CD4-positive, alpha-beta T cell (primary cell): ENCODE data around the gene PCNA. TPM values are rescaled to one million over a fixed set of nuclear protein-coding genes. Genes with fewer than 3 reads are reported as not detected.

Experiments
- ATAC-seq: fragments of 200-7000 bp; cut with Tn5 transposase; one replicate; pipeline ENCODE4 v1.10.0; 2022; ENCODE audit warnings: mild to moderate bottlenecking; ENCODE audit not compliant: poor library complexity
- CTCF ChIA-PET: fragments of 350-600 bp; sonication (Branson Sonifier 250); formaldehyde crosslinking; loops from one replicate; lab custom pipeline; 2021; ENCODE audit warnings: antibody characterized with exemption, inconsistent platforms; lab: Charles Lee
- POLR2A ChIA-PET: fragments of 350-600 bp; sonication (Branson Sonifier 250); formaldehyde crosslinking; loops from one replicate; lab custom pipeline; 2021; ENCODE audit warnings: antibody characterized with exemption, inconsistent platforms; lab: Charles Lee
- DNase-seq, 14 experiments: peaks; one replicate each; pipeline ENCODE4 v3.0.0-alpha.2; 2013 to 2020; ENCODE audit warnings: mixed read lengths in 2 of 14
- H3K27ac ChIP-seq, 2 donors: one replicate each; pipeline versions ENCODE4 v1.5.1 to v1.7.0; 2013; ENCODE audit warnings: low read length in 2 of 2, low read depth in 1 of 2, mild to moderate bottlenecking in 1 of 2
- H3K27me3 ChIP-seq, 2 experiments: 1 replicate in 1 of 2; 2 replicates in 1 of 2; pipeline versions ENCODE4 v1.6.1 to v1.7.0; 2013; ENCODE audit warnings: low read length in 2 of 2, control low read depth in 1 of 2, mild to moderate bottlenecking in 1 of 2, moderate library complexity in 1 of 2; ENCODE audit not compliant: insufficient read depth in 2 of 2, control insufficient read depth in 1 of 2
- H3K36me3 ChIP-seq: one replicate; pipeline ENCODE4 v1.6.1; 2013; ENCODE audit warnings: low read length, control low read depth; ENCODE audit not compliant: insufficient read depth
- H3K4me1 ChIP-seq: one replicate; pipeline ENCODE4 v1.6.1; 2013; ENCODE audit warnings: low read length, control low read depth; ENCODE audit not compliant: insufficient read depth
- H3K4me3 ChIP-seq: one replicate; pipeline ENCODE4 v1.5.1; 2013; ENCODE audit warnings: mild to moderate bottlenecking, low read length, moderate library complexity
- H3K9me3 ChIP-seq, 2 experiments: 1 replicate in 1 of 2; 2 replicates in 1 of 2; pipeline versions ENCODE4 v1.6.1 to v1.7.0; 2013; ENCODE audit warnings: low read length in 2 of 2, mild to moderate bottlenecking in 2 of 2, control low read depth in 1 of 2, moderate library complexity in 1 of 2; ENCODE audit not compliant: control insufficient read depth in 1 of 2, insufficient read depth in 1 of 2
- H3K27ac Mint-ChIP-seq: one replicate; pipeline ENCODE4 v1.8.0; 2020; ENCODE audit warnings: mixed read lengths
- H3K27me3 Mint-ChIP-seq: one replicate; pipeline ENCODE4 v1.8.0; 2021; ENCODE audit warnings: mixed read lengths
- H3K36me3 Mint-ChIP-seq: one replicate; pipeline ENCODE4 v1.8.0; 2021; ENCODE audit warnings: low read depth, mixed read lengths
- H3K4me1 Mint-ChIP-seq: one replicate; pipeline ENCODE4 v1.8.0; 2021; ENCODE audit warnings: low read depth, mixed read lengths
- H3K4me3 Mint-ChIP-seq: one replicate; pipeline ENCODE4 v1.8.0; 2020; ENCODE audit warnings: mild to moderate bottlenecking, mixed read lengths
- H3K9me3 Mint-ChIP-seq: one replicate; pipeline ENCODE4 v1.8.0; 2020; ENCODE audit warnings: mixed read lengths
- CTCF ChIP-seq: fragments of 200-600 bp; IDR thresholded peaks from one replicate; pipeline ENCODE4 v1.8.0; 2022; ENCODE audit warnings: antibody characterized with exemption, mild to moderate bottlenecking
- intact Hi-C, 2 experiments: fragments of 100-400 bp; cut with DNase I in 1 of 2; cut with micrococcal nuclease in 1 of 2; formaldehyde crosslinking; loops; one replicate each; pipeline versions ENCODE4 v1.15.1 to v1.9.0; 2023 to 2025; cut with DNase I, micrococcal nuclease
- total RNA-seq, 174 experiments: library from RNA in 2 of 174; stranded (reverse) in 2 of 174; gene quantifications; one replicate each; pipeline ENCODE4 v1.2.3 and lab custom pipeline; 2021 to 2026

Gene PCNA
- total RNA-seq, 2 experiments from 2014 or later = 32.6 to 33.0 TPM

GRCh38 chr20:5088688-5089087, 31.1 kb downstream of the PCNA start:
- DNase-seq (no peak), ATAC-seq (no peak)
- Mint-ChIP-seq H3K27me3 (no peaks in the 10 kb centered on the region), H3K27ac (no peak overlapping the region), H3K4me1 (peaks cover 20% of the 10 kb centered on the region), H3K4me3 (no peak overlapping the region), H3K36me3 (peaks cover 12% of the 10 kb centered on the region), H3K9me3 (no peaks in the 10 kb centered on the region)
- intact Hi-C loops = no loop called here
- no peak overlapping the region for H3K27ac ChIP-seq
- peaks cover 3% of the 10 kb centered on the region for H3K36me3 ChIP-seq
- no peak for TF ChIP-seq CTCF
- peaks cover 9% of the 10 kb centered on the region for H3K4me1 ChIP-seq
- POLR2A ChIA-PET = no interaction called here
- H3K27me3 ChIP-seq = no peaks in the 10 kb centered on the region
- CTCF ChIA-PET = no interaction called here
- no peak overlapping the region for H3K4me3 ChIP-seq
- no peaks in the 10 kb centered on the region for H3K9me3 ChIP-seq

- Mint-ChIP-seq H3K9me3 (no peaks in the 10 kb centered on the region), H3K4me3 (no peak overlapping the region), H3K36me3 (no peaks in the 10 kb centered on the region), H3K27me3 (no peaks in the 10 kb centered on the region), H3K27ac (no peak overlapping the region), H3K4me1 (peaks cover 15% of the 10 kb centered on the region)
- Histone ChIP-seq H3K4me1 (peaks cover 9% of the 10 kb centered on the region), H3K4me3 (no peak overlapping the region), H3K36me3 (no peaks in the 10 kb centered on the region), H3K27me3 (no peaks in the 10 kb centered on the region), H3K9me3 (no peaks in the 10 kb centered on the region), H3K27ac (no peak overlapping the region)
- no peak for TF ChIP-seq CTCF
- CTCF ChIA-PET = no interaction called here
- DNase-seq (peak in 2 of 14 experiments; percentile 27 to 34), ATAC-seq (no peak)
- intact Hi-C loops = no loop called here
- POLR2A ChIA-PET = no interaction called here
These were observed 34.4 kb downstream of the PCNA start for GRCh38 chr20:5085380-5085779.

- Mint-ChIP-seq H3K4me1 (peaks cover 29% of the 10 kb centered on the region), H3K4me3 (no peak overlapping the region)
These were observed 39.3 kb downstream of the PCNA start for GRCh38 chr20:5080384-5080877.

More at GRCh38 chr20:5080384-5080877, 39.3 kb downstream of the PCNA start:
- CTCF ChIA-PET = interaction anchor here (1.6 to 3.2 kb wide), 2 partner anchors 20 to 24 kb away, joined by 5 to 15 read pairs; no protein-coding TSS in a partner anchor
- Mint-ChIP-seq H3K27me3 (no peaks in the 10 kb centered on the region), H3K9me3 (no peaks in the 10 kb centered on the region), H3K27ac (peak overlapping the region; percentile 99), H3K36me3 (no peaks in the 10 kb centered on the region)
- intact Hi-C loops = no loop called here
- no peak for TF ChIP-seq CTCF
- H3K9me3 ChIP-seq = no peaks in the 10 kb centered on the region
- POLR2A ChIA-PET = interaction anchor here (1.3 to 2.1 kb wide), 2 partner anchors 24 to 39 kb away, joined by 5 to 7 read pairs; partner anchors contain the start of gene PCNA
- peaks cover 23% of the 10 kb centered on the region for H3K4me1 ChIP-seq
- peak in 3 of 14 experiments; percentile 33 to 61 (median 54) for DNase-seq
- no peak for ATAC-seq
- H3K4me3 ChIP-seq = no peak overlapping the region
- no peaks in the 10 kb centered on the region for H3K27me3 ChIP-seq
- H3K27ac ChIP-seq = no peak overlapping the region
- no peaks in the 10 kb centered on the region for H3K36me3 ChIP-seq
